GM12892 (cell line): ENCODE data around the gene CCR1.

Source experiments
- POLR2A ChIP-seq: IDR thresholded peaks from 2 replicates; pipeline ENCODE4 v1.6.1; 2011; ENCODE audit warnings: low read depth, low read length, control low read depth
- POLR2AphosphoS5 ChIP-seq: IDR thresholded peaks from 2 replicates; pipeline ENCODE4 v1.6.1; 2011; ENCODE audit warnings: low read depth, low read length, control low read depth
- TAF1 ChIP-seq: IDR thresholded peaks from 2 replicates; pipeline ENCODE4 v1.6.1; 2011; ENCODE audit warnings: low read depth, mild to moderate bottlenecking, control low read depth, low read length, borderline replicate concordance

DNA sequence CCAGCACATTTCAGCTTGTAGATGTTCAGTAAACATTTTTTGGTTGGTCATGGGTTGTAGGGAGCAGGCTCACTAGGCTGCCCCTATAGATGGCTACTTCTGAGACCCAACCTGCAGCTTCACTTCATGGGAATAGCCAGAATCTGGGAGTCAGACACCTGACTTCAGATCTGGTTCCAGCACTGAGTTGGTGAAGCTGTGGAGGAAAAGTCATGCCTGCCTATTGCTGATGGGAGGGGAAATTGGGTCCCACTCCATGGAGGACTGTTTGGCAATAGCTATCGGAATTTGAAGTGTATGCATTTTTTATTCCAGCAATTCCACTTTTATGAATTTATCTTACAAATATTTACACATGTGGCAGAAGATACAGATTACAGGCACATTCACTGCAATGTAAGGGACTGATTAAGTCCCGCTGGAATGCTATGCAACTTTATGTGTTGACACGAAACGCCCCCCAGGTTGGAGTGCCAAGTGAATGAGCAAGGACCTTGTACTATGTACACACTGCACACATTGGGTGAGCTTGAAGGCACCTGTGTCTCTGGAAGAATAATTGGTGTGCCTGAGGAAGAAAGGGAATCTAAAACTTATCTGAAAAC lies 7.8 kb upstream of the CCR1 start:
- TF ChIP-seq POLR2A (no peak), TAF1 (no peak), POLR2AphosphoS5 (no peak)
